Adipocyte (in vitro differentiated cells): Measurements from ENCODE around the gene SLC13A2.
A peak's percentile ranks its signal among the peaks of the same experiment; 100 is the strongest.
"Not testable (repeated sequence)": the region's sequence is repeated elsewhere in the genome, so short reads cannot be mapped to it uniquely, and the experiment has no call there.

Experiments
- DNase-seq: peaks from one replicate; pipeline ENCODE4 v3.0.0-alpha.2; 2015; ENCODE audit warnings: low read depth
- H3K27me3 ChIP-seq: replicated peaks from 2 replicates; pipeline ENCODE4 v1.7.0; 2013; ENCODE audit warnings: mild to moderate bottlenecking, low read length, moderate library complexity; ENCODE audit not compliant: control insufficient read depth, insufficient read depth
- H3K36me3 ChIP-seq: 2 replicates; pipeline ENCODE4 v1.7.0; 2013; ENCODE audit warnings: low read length, mild to moderate bottlenecking, moderate library complexity; ENCODE audit not compliant: control insufficient read depth, insufficient read depth, severe bottlenecking
- H3K4me1 ChIP-seq: 2 replicates; pipeline ENCODE4 v1.7.0; 2013; ENCODE audit warnings: mild to moderate bottlenecking, low read length, moderate library complexity; ENCODE audit not compliant: control insufficient read depth, insufficient read depth
- H3K4me3 ChIP-seq: 2 replicates; pipeline ENCODE4 v1.7.0; 2013; ENCODE audit warnings: mild to moderate bottlenecking, low read length, moderate library complexity
- H3K9ac ChIP-seq: 2 replicates; pipeline ENCODE4 v1.7.0; 2013; ENCODE audit warnings: mild to moderate bottlenecking, low read length, moderate library complexity
- H3K9me3 ChIP-seq: 2 replicates; pipeline ENCODE4 v1.7.0; 2013; ENCODE audit warnings: mild to moderate bottlenecking, low read length, moderate library complexity; ENCODE audit not compliant: control insufficient read depth

Gene SLC13A2

DNA sequence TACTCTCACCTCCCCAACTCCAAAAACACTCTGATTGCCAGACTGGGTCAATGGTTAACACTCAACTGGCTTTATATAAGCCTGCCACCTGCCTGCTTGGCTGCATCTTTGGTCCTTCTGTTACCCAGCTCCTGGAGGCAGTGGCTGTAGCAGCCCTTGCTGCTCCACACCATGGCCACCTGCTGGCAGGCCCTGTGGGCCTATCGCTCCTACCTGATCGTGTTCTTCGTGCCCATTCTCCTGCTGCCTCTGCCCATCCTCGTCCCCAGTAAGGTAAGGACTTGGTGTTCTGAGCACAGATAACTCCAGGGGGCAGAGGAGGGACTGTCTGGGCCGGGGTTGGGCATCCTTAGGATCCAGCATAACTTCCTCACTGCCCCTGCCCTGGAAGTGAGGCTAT, at the start of gene SLC13A2:
TSS of gene SLC13A2 (plus strand) at position 103 of the 400 bp plus-strand sequence. CDS start at position 172, 69 bp downstream.
- Histone ChIP-seq H3K27me3 (peaks cover 54% of the 10 kb centered on the region), H3K4me1 (no peaks in the 10 kb centered on the region), H3K4me3 (no peak within 1 kb of the TSS), H3K9ac (no peak within 1 kb of the TSS), H3K36me3 (no peaks in the 10 kb centered on the region), H3K9me3 (no peaks in the 10 kb centered on the region)
- no peak for DNase-seq

GRCh38 chr17:28425206-28425605, 48.2 kb upstream of the SLC13A2 start:
- Histone ChIP-seq H3K4me1 (no peaks in the 10 kb centered on the region), H3K9ac (no peak overlapping the region), H3K4me3 (no peak overlapping the region), H3K27me3 (peaks cover 26% of the 10 kb centered on the region), H3K9me3 (no peaks in the 10 kb centered on the region), H3K36me3 (no peaks in the 10 kb centered on the region)
- DNase-seq, result no peak

- Histone ChIP-seq H3K36me3 (no peaks in the 10 kb centered on the region), H3K27me3 (peaks cover 25% of the 10 kb centered on the region), H3K4me1 (no peaks in the 10 kb centered on the region), H3K4me3 (no peak overlapping the region), H3K9ac (no peak overlapping the region), H3K9me3 (no peaks in the 10 kb centered on the region)
- peak; percentile 11 for DNase-seq
Observed at GRCh38 chr17:28426081-28426519, 47.3 kb upstream of the SLC13A2 start.

- DNase-seq, result peak; percentile 15
- Histone ChIP-seq H3K9ac (no peak overlapping the region), H3K9me3 (no peaks in the 10 kb centered on the region), H3K27me3 (peaks cover 38% of the 10 kb centered on the region), H3K4me3 (no peak overlapping the region), H3K4me1 (no peaks in the 10 kb centered on the region), H3K36me3 (no peaks in the 10 kb centered on the region)
Observed at GRCh38 chr17:28427371-28427770, 46.1 kb upstream of the SLC13A2 start.

GRCh38 chr17:28427982-28428381, 45.5 kb upstream of the SLC13A2 start:
- H3K9ac ChIP-seq, H3K9me3 ChIP-seq, DNase-seq, H3K4me1 ChIP-seq, H3K4me3 ChIP-seq, H3K36me3 ChIP-seq: not testable (repeated sequence)
- H3K27me3 ChIP-seq, result peaks cover 41% of the 10 kb centered on the region

DNA sequence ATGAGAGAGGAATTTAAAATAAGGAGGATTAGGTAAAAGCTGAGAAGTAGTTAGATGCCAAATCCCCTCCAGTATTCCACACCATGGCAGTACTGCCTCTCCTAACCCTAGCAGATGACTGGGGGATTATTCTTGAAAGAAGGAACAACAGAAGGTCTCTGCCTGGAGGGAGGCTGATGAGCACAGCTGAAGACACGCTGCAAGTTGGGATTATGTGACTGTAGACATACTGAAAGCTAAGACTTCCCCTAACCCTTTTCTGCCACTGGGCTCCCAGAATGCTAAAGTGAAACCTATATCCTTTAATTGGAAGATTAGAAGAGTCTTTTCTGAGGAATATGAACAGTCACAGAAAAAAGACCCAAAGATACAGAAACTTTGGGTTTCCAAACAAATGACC, 39.7 kb upstream of the SLC13A2 start:
- Histone ChIP-seq H3K36me3 (no peaks in the 10 kb centered on the region), H3K4me1 (no peaks in the 10 kb centered on the region), H3K27me3 (peaks cover 25% of the 10 kb centered on the region), H3K9ac (no peak overlapping the region), H3K9me3 (no peaks in the 10 kb centered on the region), H3K4me3 (no peak overlapping the region)
- no peak for DNase-seq

DNA sequence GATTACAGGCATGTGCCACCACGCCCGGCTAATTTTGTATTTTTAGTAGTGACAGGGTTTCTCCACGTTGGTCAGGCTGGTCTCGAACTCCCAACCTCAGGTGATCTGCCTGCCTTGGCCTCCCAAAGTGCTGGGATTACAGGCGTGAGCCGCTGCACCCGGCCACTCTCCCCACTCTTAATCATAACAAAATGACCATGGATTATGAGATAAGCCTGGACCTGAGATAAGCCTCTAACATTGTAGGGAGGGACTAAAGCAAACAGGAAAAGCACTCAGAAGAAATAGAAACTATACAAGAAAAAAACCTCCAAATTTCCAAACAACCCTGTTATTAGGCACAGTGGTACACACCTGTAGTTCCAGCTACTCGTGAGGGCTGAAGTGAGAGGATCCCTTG, 39.1 kb upstream of the SLC13A2 start:
- H3K36me3 ChIP-seq, H3K4me1 ChIP-seq, DNase-seq, H3K9ac ChIP-seq, H3K4me3 ChIP-seq, H3K9me3 ChIP-seq: not testable (repeated sequence)
- H3K27me3 ChIP-seq, result peaks cover 28% of the 10 kb centered on the region

GRCh38 chr17:28443901-28444638, 29.4 kb upstream of the SLC13A2 start:
- Histone ChIP-seq H3K4me3 (no peak overlapping the region), H3K4me1 (no peaks in the 10 kb centered on the region), H3K9ac (no peak overlapping the region), H3K36me3 (no peaks in the 10 kb centered on the region), H3K27me3 (peaks cover 24% of the 10 kb centered on the region), H3K9me3 (peaks cover 7% of the 10 kb centered on the region)
- DNase-seq, result no peak

DNA sequence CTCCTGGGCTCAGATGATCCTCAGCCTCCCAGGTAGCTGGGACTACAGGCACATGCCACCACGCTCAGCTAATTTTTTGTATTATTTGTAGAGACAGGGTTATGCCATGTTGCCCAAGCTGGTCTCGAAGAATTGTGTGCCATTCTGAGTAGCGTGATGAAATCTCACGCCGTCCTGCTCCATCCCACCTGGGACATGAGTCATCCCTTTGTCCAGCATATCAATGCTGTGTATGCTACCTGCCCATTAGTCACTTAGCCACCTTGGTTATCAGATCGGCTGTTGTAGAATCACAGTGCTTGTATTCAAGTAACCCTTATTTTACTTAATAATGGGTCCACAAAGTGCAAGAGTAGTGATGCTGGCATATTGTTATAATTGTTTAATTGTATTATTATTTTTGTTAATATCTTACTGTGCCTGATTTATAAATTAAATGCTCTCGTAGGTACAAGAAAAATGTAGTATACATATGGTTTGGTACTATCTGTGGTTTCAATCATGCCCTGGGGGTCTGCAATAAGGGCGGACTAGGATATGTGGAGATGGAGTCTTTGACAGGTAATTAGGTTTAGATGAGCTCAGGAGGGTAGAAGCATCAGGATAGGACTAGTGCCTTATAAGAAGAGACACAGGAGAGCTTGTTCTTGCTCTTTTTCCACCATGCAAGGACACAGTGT, 26.6 kb upstream of the SLC13A2 start:
- H3K4me1 ChIP-seq, result no peaks in the 10 kb centered on the region
- DNase-seq, result no peak
- no peak overlapping the region for H3K4me3 ChIP-seq
- peaks cover 9% of the 10 kb centered on the region for H3K9me3 ChIP-seq
- H3K9ac ChIP-seq, result no peak overlapping the region
- H3K27me3 ChIP-seq, result peaks cover 14% of the 10 kb centered on the region
- H3K36me3 ChIP-seq, result no peaks in the 10 kb centered on the region

DNA sequence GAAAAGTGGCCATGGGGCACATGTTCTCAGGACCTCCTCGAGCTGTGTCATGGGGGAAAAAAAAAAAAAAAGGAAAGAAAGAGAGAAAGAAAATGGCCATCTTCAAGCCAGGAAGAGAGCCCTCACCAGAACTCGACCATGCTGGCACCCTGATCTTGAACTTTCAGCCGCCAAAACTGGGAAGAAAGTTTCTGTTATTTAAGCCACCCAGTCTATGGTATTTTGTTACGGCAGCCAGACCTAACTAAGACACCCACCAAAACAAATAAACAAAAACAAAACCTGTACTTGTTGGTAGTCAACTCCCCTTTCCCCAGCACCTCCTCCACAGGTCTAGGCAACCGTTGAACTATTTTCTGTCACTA, 26.1 kb upstream of the SLC13A2 start:
- no peaks in the 10 kb centered on the region for H3K4me1 ChIP-seq
- H3K36me3 ChIP-seq, result no peaks in the 10 kb centered on the region
- H3K9me3 ChIP-seq, result peaks cover 9% of the 10 kb centered on the region
- H3K27me3 ChIP-seq, result peaks cover 14% of the 10 kb centered on the region
- no peak for DNase-seq
- no peak overlapping the region for H3K4me3 ChIP-seq
- H3K9ac ChIP-seq, result no peak overlapping the region

- peaks cover 12% of the 10 kb centered on the region for H3K9me3 ChIP-seq
- no peak for DNase-seq
- H3K4me1 ChIP-seq, result no peaks in the 10 kb centered on the region
- H3K27me3 ChIP-seq, result peaks cover 18% of the 10 kb centered on the region
- H3K36me3 ChIP-seq, result no peaks in the 10 kb centered on the region
- no peak overlapping the region for H3K4me3 ChIP-seq
- no peak overlapping the region for H3K9ac ChIP-seq
Observed at GRCh38 chr17:28449859-28450258, 23.6 kb upstream of the SLC13A2 start.
